GM10847 (cell line): Measurements from ENCODE around the gene TBKBP1.

Experiments used
- POLR2A ChIP-seq: IDR thresholded peaks from 2 replicates; pipeline ENCODE4 v1.6.1; 2011; ENCODE audit not compliant: insufficient read length; ENCODE audit errors: extremely low read depth

The TBKBP1 gene

GRCh38 chr17:47702391-47702995 lies 8.5 kb downstream of the TBKBP1 start:
- TF ChIP-seq POLR2A = no peak

GRCh38 chr17:47703191-47703591 lies 9.2 kb downstream of the TBKBP1 start:
- no peak for TF ChIP-seq POLR2A

- TF ChIP-seq POLR2A = no peak
Observed at GRCh38 chr17:47703671-47704070, 9.7 kb downstream of the TBKBP1 start.

GRCh38 chr17:47704116-47704515 lies 10.2 kb downstream of the TBKBP1 start:
- no peak for TF ChIP-seq POLR2A

GRCh38 chr17:47704736-47705135 lies 10.8 kb downstream of the TBKBP1 start:
- TF ChIP-seq POLR2A = no peak

GRCh38 chr17:47705536-47706530 lies 11.9 kb downstream of the TBKBP1 start:
- TF ChIP-seq POLR2A = no peak

- TF ChIP-seq POLR2A = no peak
Observed at GRCh38 chr17:47707056-47707804, 13.3 kb downstream of the TBKBP1 start.

GRCh38 chr17:47707884-47708283 lies 13.9 kb downstream of the TBKBP1 start:
- TF ChIP-seq POLR2A = no peak

- no peak for TF ChIP-seq POLR2A
Observed at GRCh38 chr17:47708312-47708863, 14.4 kb downstream of the TBKBP1 start.

- TF ChIP-seq POLR2A = no peak
Observed at GRCh38 chr17:47708864-47709541, 15.0 kb downstream of the TBKBP1 start.

GRCh38 chr17:47709594-47709993 lies 15.6 kb downstream of the TBKBP1 start:
- no peak for TF ChIP-seq POLR2A

- TF ChIP-seq POLR2A = no peak
Observed at GRCh38 chr17:47711366-47712099, 17.6 kb downstream of the TBKBP1 start.

- TF ChIP-seq POLR2A = no peak
Observed at GRCh38 chr17:47712330-47713023, 18.5 kb downstream of the TBKBP1 start.
